K562 (cell line): ENCODE data around the gene TSC1. TPM values are rescaled to one million over a fixed set of nuclear protein-coding genes. Genes with fewer than 3 reads are reported as not detected.

Experiments
- ATAC-seq: fragments of 200-7000 bp; cut with Tn5 transposase; 3 replicates; pipeline ENCODE4 v1.9.1; 2020; ENCODE audit warnings: moderate library complexity
- BruUV-seq: library from RNA; stranded (reverse); fragments of 400-500 nt; replicated peaks from 2 replicates; lab custom pipeline; 2021; lab: Mats Ljungman, UMichigan
- CTCF ChIA-PET: fragments of 300-600 bp; formaldehyde crosslinking; extraction: SDS; loops from one replicate; lab custom pipeline; 2021; ENCODE audit warnings: low intra/inter-chr PET ratio; lab: Yijun Ruan, JAX
- POLR2A ChIA-PET: fragments of 300-600, 350-650 bp; sonication (Branson Sonifier 250); formaldehyde crosslinking; extraction: SDS; loops from one replicate; lab custom pipeline; 2021; ENCODE audit warnings: antibody characterized with exemption, inconsistent platforms; lab: Yijun Ruan, JAX
- DNase-seq, 4 experiments: peaks; one replicate each; pipeline versions ENCODE4 v3.0.0 to v3.0.0-alpha.2; 2011 to 2018; ENCODE audit warnings: low spot score in 3 of 4, mixed read lengths in 3 of 4; ENCODE audit errors: extremely low read depth in 1 of 4
- FAIRE-seq: peaks from 2 replicates; lab custom pipeline; 2011; peaks lifted over from hg19 to GRCh38; lab: Jason Lieb, UNC
- H2AFZ ChIP-seq: 2 replicates; pipeline ENCODE4 v1.6.0; 2011; ENCODE audit warnings: low read depth, low read length, control low read depth, inconsistent platforms
- H3K27ac ChIP-seq: fragments of 200-600 bp; 3 replicates; pipeline ENCODE4 v1.8.0; 2011; ENCODE audit warnings: low read depth, mild to moderate bottlenecking, control low read depth, inconsistent platforms, low read length, moderate library complexity, mixed read lengths; ENCODE audit errors: extremely low read depth
- H3K27me3 ChIP-seq, 2 experiments: fragments of 300-600 bp in 1 of 2; 2 replicates in 1 of 2; 3 replicates in 1 of 2; pipeline versions ENCODE4 v1.6.0 to v1.8.0; 2011; ENCODE audit warnings: inconsistent platforms in 2 of 2, low read length in 2 of 2, mild to moderate bottlenecking in 1 of 2, mixed read lengths in 1 of 2, moderate library complexity in 1 of 2; ENCODE audit not compliant: control insufficient read depth in 2 of 2, insufficient read depth in 2 of 2
- H3K36me3 ChIP-seq: fragments of 300-600 bp; 3 replicates; pipeline ENCODE4 v1.8.0; 2011; ENCODE audit warnings: mild to moderate bottlenecking, low read length, inconsistent platforms; ENCODE audit not compliant: control insufficient read depth, insufficient read depth
- H3K4me1 ChIP-seq, 2 experiments: fragments of 200-600 bp in 1 of 2; replicated peaks in 1 of 2; 2 replicates in 1 of 2; 3 replicates in 1 of 2; pipeline versions ENCODE4 v1.5.1 to v1.8.0; 2011; ENCODE audit warnings: inconsistent platforms in 2 of 2, low read length in 2 of 2, mild to moderate bottlenecking in 1 of 2, mixed read lengths in 1 of 2, moderate library complexity in 1 of 2; ENCODE audit not compliant: control insufficient read depth in 2 of 2, insufficient read depth in 2 of 2
- H3K4me2 ChIP-seq: 2 replicates; pipeline ENCODE4 v1.6.1; 2011; ENCODE audit warnings: low read length, control low read depth, inconsistent platforms, mixed read lengths; ENCODE audit not compliant: insufficient read depth
- H3K4me3 ChIP-seq: fragments of 200-600 bp; sonication (generic), shearing (Covaris generic); 2 replicates; pipeline ENCODE4 v1.5.1; 2016; ENCODE audit warnings: control low read depth, inconsistent platforms
- H3K79me2 ChIP-seq: fragments of 200-600 bp; 3 replicates; pipeline ENCODE4 v1.8.0; 2011; ENCODE audit warnings: low read length, inconsistent platforms; ENCODE audit not compliant: control insufficient read depth, insufficient read depth
- H3K9ac ChIP-seq, 2 experiments: 2 replicates each; pipeline versions ENCODE4 v1.6.0 to v1.6.1; 2011; ENCODE audit warnings: low read depth in 2 of 2, low read length in 2 of 2, control low read depth in 1 of 2, inconsistent platforms in 1 of 2, mild to moderate bottlenecking in 1 of 2, mixed read lengths in 1 of 2; ENCODE audit not compliant: insufficient read depth in 1 of 2
- H3K9me1 ChIP-seq: one replicate; pipeline ENCODE4 v1.6.0; 2011; ENCODE audit warnings: inconsistent platforms, mild to moderate bottlenecking, low read length, moderate library complexity; ENCODE audit not compliant: control insufficient read depth, insufficient read depth
- H3K9me3 ChIP-seq: replicated peaks from 2 replicates; pipeline ENCODE4 v1.5.1; 2011; ENCODE audit warnings: low read depth, low read length, inconsistent platforms; ENCODE audit not compliant: control insufficient read depth, insufficient read depth
- H4K20me1 ChIP-seq: replicated peaks from 2 replicates; pipeline ENCODE4 v1.6.1; 2011; ENCODE audit warnings: low read length, inconsistent platforms, mixed read lengths; ENCODE audit not compliant: control insufficient read depth, insufficient read depth
- FOXM1 ChIP-seq, 2 experiments: fragments of 450-650 bp in 1 of 2; sonication (generic) in 1 of 2; formaldehyde crosslinking in 1 of 2; IDR thresholded peaks; 2 replicates each; pipeline versions ENCODE4 v1.6.1 to v1.9.0; 2017 to 2022; ENCODE audit warnings: low read depth in 2 of 2, mild to moderate bottlenecking in 2 of 2, missing genetic modification reagents in 1 of 2, moderate library complexity in 1 of 2
- NEUROD1 ChIP-seq: fragments of 150-350 bp; IDR thresholded peaks from 2 replicates; pipeline ENCODE4 v1.6.1; 2014; ENCODE audit warnings: borderline replicate concordance, low read length, low read depth; ENCODE audit not compliant: partially characterized antibody
- PRDM10 ChIP-seq: fragments of 450-650 bp; IDR thresholded peaks from 2 replicates; pipeline ENCODE4 v1.6.1; 2018; ENCODE audit not compliant: partially characterized antibody
- RBM25 ChIP-seq: fragments of 200-400 bp; formaldehyde crosslinking; IDR thresholded peaks from 2 replicates; pipeline ENCODE4 v1.6.1; 2018; ENCODE audit warnings: low read length, low read depth, moderate library complexity; ENCODE audit not compliant: severe bottlenecking
- SMARCA4 ChIP-seq: fragments of 450-650 bp; IDR thresholded peaks from 2 replicates; pipeline ENCODE4 v1.6.1; 2016
- SRSF1 ChIP-seq: fragments of 200-400 bp; formaldehyde crosslinking; IDR thresholded peaks from 2 replicates; pipeline ENCODE4 v1.6.1; 2017; ENCODE audit warnings: mild to moderate bottlenecking, low read depth, low read length, moderate library complexity
- TAF7 ChIP-seq: fragments of 450-650 bp; IDR thresholded peaks from 2 replicates; pipeline ENCODE4 v1.6.1; 2016; ENCODE audit warnings: missing genetic modification characterization, missing compliant biosample characterization
- ZFX ChIP-seq: sonication (generic); formaldehyde crosslinking; IDR thresholded peaks from 2 replicates; pipeline ENCODE4 v1.8.0; 2022; ENCODE audit warnings: mild to moderate bottlenecking, missing genetic modification reagents, moderate library complexity
- ZNF121 ChIP-seq: sonication (generic); formaldehyde crosslinking; conservative IDR thresholded peaks from 2 replicates; pipeline ENCODE4 v1.8.0; 2022; ENCODE audit warnings: missing genetic modification reagents
- ZNF282 ChIP-seq: sonication (generic); formaldehyde crosslinking; IDR thresholded peaks from 2 replicates; pipeline ENCODE4 v1.8.1; 2023; ENCODE audit warnings: missing genetic modification reagents
- ZNF444 ChIP-seq: fragments of 250-450 bp; sonication (Bioruptor Pico); IDR thresholded peaks from 2 replicates; pipeline ENCODE4 v1.4.0; 2020; ENCODE audit warnings: mild to moderate bottlenecking, moderate library complexity
- ZNF79 ChIP-seq: fragments of 250-450 bp; sonication (Bioruptor Pico); IDR thresholded peaks from 2 replicates; pipeline ENCODE4 v1.4.0; 2020; ENCODE audit warnings: low read depth, mild to moderate bottlenecking, moderate library complexity
- WGBS: fragments of 100-300 bp; shearing (Covaris generic); methylation state at CpG from one replicate; pipeline ENCODE4 v1.1.6; 2016; ENCODE audit warnings: low coverage, mixed read lengths; ENCODE audit not compliant: insufficient coverage; ENCODE audit errors: missing lambda C conversion rate; 5-methylcytosine and 5-hydroxymethylcytosine counted together
- in situ Hi-C: fragments of 300-500 bp; cut with MboI; formaldehyde crosslinking; loops from 4 replicates; pipeline ENCODE4 v1.15.0; 2018; ENCODE audit warnings: inconsistent platforms, mixed read lengths
- intact Hi-C: fragments of 100-400 bp; cut with micrococcal nuclease; formaldehyde crosslinking; loops from 2 replicates; pipeline ENCODE4 v1.14.2; 2022
- polyA plus RNA-seq, 8 experiments: library from polyadenylated mRNA; depleted of rRNA in 4 of 8; stranded (reverse) in 5 of 8; unstranded in 3 of 8; fragments of >200 nt; fragmentation: Nextera tagmentation in 2 of 8; fragmentation: Illumina TruSeq in 1 of 8; extraction: Ambion mirVana in 2 of 8; extraction: Trizol in 1 of 8; gene quantifications; 2 replicates each; pipeline versions ENCODE4 v1.2.1 to v1.2.3, GENCODE V29; 2011 to 2014; ENCODE audit warnings: inconsistent platforms in 1 of 8, missing spikeins in 1 of 8
- total RNA-seq, 7 experiments: library from RNA; depleted of rRNA in 6 of 7; stranded (reverse); fragments of >200 nt in 6 of 7; fragmentation: Illumina TruSeq in 2 of 7; extraction: Trizol in 2 of 7; gene quantifications; 2 replicates each; pipeline versions ENCODE4 v1.2.1 to v1.2.3, GENCODE V29; 2011 to 2021; ENCODE audit warnings: low replicate concordance in 1 of 7

Gene TSC1
- total and polyA plus RNA-seq, 9 of the 15 experiments (the other 6 are each of a cell fraction or from before 2014, with no cell fraction given) = 6.9 to 37.6 (median 18.6) TPM

GRCh38 chr9:132949709-132950108 lies 5.3 kb upstream of the TSC1 start:
- H3K9me3 ChIP-seq = no peaks in the 10 kb centered on the region; the same call in 1 of the 2 replicates
- BruUV-seq = no TSS peak
- no peaks in the 10 kb centered on the region for H3K36me3 ChIP-seq
- TF ChIP-seq ZNF121 (peak; percentile 82), RBM25 (peak; percentile 6), TAF7 (no peak)
- in situ Hi-C loops = no loop called here
- ChIA-PET POLR2A (no interaction called here), CTCF (no interaction called here)
- intact Hi-C loops = no loop called here
- ATAC-seq (no peak), FAIRE-seq (no peak), DNase-seq (no peak)
- no peaks in the 10 kb centered on the region for H3K79me2 ChIP-seq
- no peak overlapping the region; the same call in 1 of the 2 replicates for H2AFZ ChIP-seq
- H3K4me3 ChIP-seq = no peak overlapping the region
- no peaks in the 10 kb centered on the region for H3K27me3 ChIP-seq
- peaks cover 11% of the 10 kb centered on the region in 2 experiments; a peak in 3 of 5 replicates for H3K4me1 ChIP-seq
- no peak overlapping the region for H3K9ac ChIP-seq
- no peaks in the 10 kb centered on the region for H3K9me1 ChIP-seq
- H4K20me1 ChIP-seq = no peaks in the 10 kb centered on the region
- H3K27ac ChIP-seq = no peak overlapping the region
- H3K4me2 ChIP-seq = no peak overlapping the region
- 69% methylated on average over 4 of the region's 4 CpGs for WGBS

- H3K27ac ChIP-seq = no peak overlapping the region
- intact Hi-C loops = no loop called here
- peak overlapping the region; percentile 80 for H2AFZ ChIP-seq
- H3K4me1 ChIP-seq = peaks cover 12 to 16% of the 10 kb centered on the region in 2 experiments; a peak in 3 of 5 replicates
- POLR2A ChIA-PET = interaction anchor here (0.6 to 1.4 kb wide), 5 partner anchors 13 to 1394 kb away, joined by 3 to 6 read pairs (median 3); partner anchors contain the start of gene DDX31
- FAIRE-seq = no peak
- H4K20me1 ChIP-seq = no peaks in the 10 kb centered on the region
- H3K4me2 ChIP-seq = no peak overlapping the region
- in situ Hi-C loops = no loop called here
- H3K9ac ChIP-seq = peak overlapping the region in 1 of 2 experiments; percentile 50; a peak in 1 of 4 replicates
- H3K27me3 ChIP-seq = no peaks in the 10 kb centered on the region
- no peaks in the 10 kb centered on the region for H3K36me3 ChIP-seq
- no peak overlapping the region for H3K4me3 ChIP-seq
- 70% methylated on average over 18 of the region's 18 CpGs for WGBS
- CTCF ChIA-PET = no interaction called here
- no peak for DNase-seq
- ATAC-seq = no peak
- peaks cover 9% of the 10 kb centered on the region for H3K79me2 ChIP-seq
- H3K9me1 ChIP-seq = no peaks in the 10 kb centered on the region
- no peaks in the 10 kb centered on the region for H3K9me3 ChIP-seq
- BruUV-seq = no TSS peak
- TF ChIP-seq ZNF79 (CRISPR knock-in tag) = no peak
- TF ChIP-seq PRDM10 = no peak
- TF ChIP-seq FOXM1 (IDR thresholded peaks at IDR 0.05; ENCODE audit: low read depth) = no peak
- no peak for TF ChIP-seq FOXM1 (CRISPR knock-in tag; IDR thresholded peaks at IDR 0.05; ENCODE audit: low read depth)
- TF ChIP-seq SRSF1 = no peak
- no peak for TF ChIP-seq ZFX (CRISPR knock-in tag)
- TF ChIP-seq ZNF444 = no peak
- no peak for TF ChIP-seq ZNF282 (CRISPR knock-in tag)
- TF ChIP-seq SMARCA4 = no peak
- TF ChIP-seq NEUROD1 = no peak
Measured at GRCh38 chr9:132948482-132949050, 4.2 kb upstream of the TSC1 start.
